ENCODE data around the gene PCDH1.
"Not testable (repeated sequence)": the region's sequence is repeated elsewhere in the genome, so short reads cannot be mapped to it uniquely, and the experiment has no call there.

Gene PCDH1

GRCh38 chr5:141902015-141902814 lies 24.0 kb upstream of the PCDH1 start:
- H3K27me3 ChIP-seq (ENCODE audit: insufficient read depth, low read length), result no peaks in the 10 kb centered on the region; the same call in 1 of the 2 replicates
- H3K79me2 ChIP-seq (ENCODE audit: insufficient read depth, low read length), result no peaks in the 10 kb centered on the region
- no peak overlapping the region for H2AFZ ChIP-seq (ENCODE audit: low read length)
- H3K4me1 ChIP-seq (ENCODE audit: insufficient read depth, low read length, severe bottlenecking), result no peaks in the 10 kb centered on the region
- H3K4me2 ChIP-seq (ENCODE audit: low read length), result no peak overlapping the region
- peaks cover 2% of the 10 kb centered on the region; the same call in 1 of the 2 replicates for H3K9me3 ChIP-seq (ENCODE audit: low read length)
- no peaks in the 10 kb centered on the region for H3K36me3 ChIP-seq (ENCODE audit: insufficient read depth, low read length)
- TF ChIP-seq CTCF (IDR thresholded peaks at IDR 0.05; ENCODE audit: low read length), result no peak
- TF ChIP-seq EZH2 (IDR thresholded peaks at IDR 0.05; ENCODE audit: borderline replicate concordance, low read length), result no peak
- no peaks in the 10 kb centered on the region for H3F3A ChIP-seq (ENCODE audit: insufficient read depth, low read length)
- H3K9me2 ChIP-seq (ENCODE audit: low read depth, low read length), result no peaks in the 10 kb centered on the region
- H3K27ac ChIP-seq (ENCODE audit: low read depth, low read length, poor library complexity, severe bottlenecking), result no peak overlapping the region
- no peaks in the 10 kb centered on the region for H4K20me1 ChIP-seq (ENCODE audit: insufficient read depth, low read length)
- no peak overlapping the region for H3K4me3 ChIP-seq (ENCODE audit: low read depth, low read length, poor library complexity, severe bottlenecking)
- H3K9ac ChIP-seq (ENCODE audit: low read length), result no peak overlapping the region

- Histone ChIP-seq H3K9me2 (ENCODE audit: low read depth, low read length) (no peaks in the 10 kb centered on the region), H4K20me1 (ENCODE audit: insufficient read depth, low read length) (no peaks in the 10 kb centered on the region), H3F3A (ENCODE audit: insufficient read depth, low read length) (no peaks in the 10 kb centered on the region), H3K79me2 (ENCODE audit: insufficient read depth, low read length) (no peaks in the 10 kb centered on the region), H3K4me2 (ENCODE audit: low read length) (no peak overlapping the region), H3K4me1 (ENCODE audit: insufficient read depth, low read length, severe bottlenecking) (no peaks in the 10 kb centered on the region), H3K4me3 (ENCODE audit: low read depth, low read length, poor library complexity, severe bottlenecking) (no peak overlapping the region), H3K9me3 (ENCODE audit: low read length) (no peaks in the 10 kb centered on the region), H2AFZ (ENCODE audit: low read length) (no peak overlapping the region), H3K9ac (ENCODE audit: low read length) (no peak overlapping the region), H3K27me3 (ENCODE audit: insufficient read depth, low read length) (0 out of 2 replicates have a peak, but pooled peaks cover 3% of the 10 kb centered on the region), H3K36me3 (ENCODE audit: insufficient read depth, low read length) (no peaks in the 10 kb centered on the region), H3K27ac (ENCODE audit: low read depth, low read length, poor library complexity, severe bottlenecking) (no peak overlapping the region)
- no peak for TF ChIP-seq EZH2 (IDR thresholded peaks at IDR 0.05; ENCODE audit: borderline replicate concordance, low read length)
- no peak for TF ChIP-seq CTCF (IDR thresholded peaks at IDR 0.05; ENCODE audit: low read length)
These were observed 20.3 kb upstream of the PCDH1 start for GRCh38 chr5:141898448-141899049.

GRCh38 chr5:141897425-141897824 lies 19.2 kb upstream of the PCDH1 start:
- H3K9me3 ChIP-seq (ENCODE audit: low read length), result no peaks in the 10 kb centered on the region
- no peak overlapping the region for H3K27ac ChIP-seq (ENCODE audit: low read depth, low read length, poor library complexity, severe bottlenecking)
- no peaks in the 10 kb centered on the region for H4K20me1 ChIP-seq (ENCODE audit: insufficient read depth, low read length)
- H3F3A ChIP-seq (ENCODE audit: insufficient read depth, low read length), result no peaks in the 10 kb centered on the region
- H3K4me3 ChIP-seq (ENCODE audit: low read depth, low read length, poor library complexity, severe bottlenecking), result no peak overlapping the region
- no peaks in the 10 kb centered on the region for H3K9me2 ChIP-seq (ENCODE audit: low read depth, low read length)
- no peak overlapping the region for H2AFZ ChIP-seq (ENCODE audit: low read length)
- no peaks in the 10 kb centered on the region for H3K79me2 ChIP-seq (ENCODE audit: insufficient read depth, low read length)
- no peak overlapping the region for H3K9ac ChIP-seq (ENCODE audit: low read length)
- 0 out of 2 replicates have a peak, but pooled peaks cover 3% of the 10 kb centered on the region for H3K27me3 ChIP-seq (ENCODE audit: insufficient read depth, low read length)
- TF ChIP-seq CTCF (IDR thresholded peaks at IDR 0.05; ENCODE audit: low read length) (no peak), EZH2 (IDR thresholded peaks at IDR 0.05; ENCODE audit: borderline replicate concordance, low read length) (no peak)
- no peak overlapping the region for H3K4me2 ChIP-seq (ENCODE audit: low read length)
- H3K4me1 ChIP-seq (ENCODE audit: insufficient read depth, low read length, severe bottlenecking), result no peaks in the 10 kb centered on the region
- no peaks in the 10 kb centered on the region for H3K36me3 ChIP-seq (ENCODE audit: insufficient read depth, low read length)

GRCh38 chr5:141890429-141890828 lies 12.2 kb upstream of the PCDH1 start:
- not testable (repeated sequence) for H3K27ac ChIP-seq (ENCODE audit: low read depth, low read length, poor library complexity, severe bottlenecking); H3K9ac ChIP-seq (ENCODE audit: low read length); H3K79me2 ChIP-seq (ENCODE audit: insufficient read depth, low read length); H3K4me3 ChIP-seq (ENCODE audit: low read depth, low read length, poor library complexity, severe bottlenecking); H3K27me3 ChIP-seq (ENCODE audit: insufficient read depth, low read length); H3K4me1 ChIP-seq (ENCODE audit: insufficient read depth, low read length, severe bottlenecking); H3F3A ChIP-seq (ENCODE audit: insufficient read depth, low read length); H4K20me1 ChIP-seq (ENCODE audit: insufficient read depth, low read length); H3K36me3 ChIP-seq (ENCODE audit: insufficient read depth, low read length); H3K4me2 ChIP-seq (ENCODE audit: low read length); H3K9me3 ChIP-seq (ENCODE audit: low read length); H3K9me2 ChIP-seq (ENCODE audit: low read depth, low read length); H2AFZ ChIP-seq (ENCODE audit: low read length)

Measured in OCI-LY1 (cell line).